SK-N-SH (cell line): ENCODE results near the gene HAUS7. TPM values are rescaled to one million over a fixed set of nuclear protein-coding genes. Genes with fewer than 3 reads are reported as not detected.

Experiments used
- CTCF ChIA-PET: fragments of 300-600, 350-600 bp; formaldehyde crosslinking; extraction: SDS; loops from one replicate; lab custom pipeline; 2021; lab: Yijun Ruan, JAX
- POLR2A ChIA-PET: fragments of 350-600 bp; sonication (Branson Sonifier 250); formaldehyde crosslinking; extraction: SDS; loops from one replicate; lab custom pipeline; 2020; ENCODE audit warnings: antibody characterized with exemption, inconsistent platforms; lab: Yijun Ruan, JAX
- DNase-seq: peaks from one replicate; pipeline ENCODE4 v3.0.0; 2012
- H2AFZ ChIP-seq: fragments of 200-600 bp; sonication (generic); 2 replicates; pipeline ENCODE4 v1.8.1; 2016; ENCODE audit warnings: antibody characterized with exemption, mild to moderate bottlenecking, low read depth
- H3F3A ChIP-seq: fragments of 200-600 bp; sonication (generic); replicated peaks from 2 replicates; pipeline ENCODE3; 2016; ENCODE audit warnings: antibody characterized with exemption, mild to moderate bottlenecking; ENCODE audit not compliant: insufficient read depth
- H3K27ac ChIP-seq, 2 experiments: fragments of 200-500 bp in 1 of 2; fragments of 200-600 bp in 1 of 2; sonication (Bioruptor generic) in 1 of 2; sonication (generic), shearing (Covaris generic) in 1 of 2; 2 replicates each; pipeline versions ENCODE4 v1.5.1 to v1.6.1; 2014 to 2016; ENCODE audit warnings: low read depth in 2 of 2, inconsistent platforms in 1 of 2, low read length in 1 of 2, mild to moderate bottlenecking in 1 of 2, mixed read lengths in 1 of 2
- H3K27me3 ChIP-seq: fragments of 200-600 bp; sonication (generic), shearing (Covaris generic); 2 replicates; pipeline ENCODE4 v1.6.1; 2016; ENCODE audit warnings: mixed run types; ENCODE audit not compliant: insufficient read depth
- H3K36me3 ChIP-seq, 2 experiments: fragments of 200-500 bp in 1 of 2; fragments of 200-600 bp in 1 of 2; sonication (Bioruptor generic) in 1 of 2; sonication (generic) in 1 of 2; replicated peaks in 1 of 2; 2 replicates each; pipeline versions ENCODE3 to v1.5.1; 2014 to 2016; ENCODE audit warnings: low read length in 1 of 2, mild to moderate bottlenecking in 1 of 2; ENCODE audit not compliant: insufficient read depth in 2 of 2, control insufficient read depth in 1 of 2
- H3K4me1 ChIP-seq, 2 experiments: fragments of 200-500 bp in 1 of 2; fragments of 200-600 bp in 1 of 2; sonication (Bioruptor generic) in 1 of 2; sonication (generic), shearing (Covaris generic) in 1 of 2; 2 replicates each; pipeline versions ENCODE4 v1.5.1 to v1.6.1; 2014 to 2016; ENCODE audit warnings: low read depth in 1 of 2, low read length in 1 of 2, mixed run types in 1 of 2; ENCODE audit not compliant: insufficient read depth in 2 of 2, control insufficient read depth in 1 of 2
- H3K4me2 ChIP-seq: fragments of 200-600 bp; sonication (generic), shearing (Covaris generic); 2 replicates; pipeline ENCODE4 v1.6.1; 2017; ENCODE audit warnings: mixed run types
- H3K4me3 ChIP-seq, 2 experiments: fragments of 200-500 bp in 1 of 2; fragments of 200-600 bp in 1 of 2; sonication (Bioruptor generic) in 1 of 2; sonication (generic), shearing (Covaris generic) in 1 of 2; 2 replicates each; pipeline versions ENCODE4 v1.5.1 to v1.8.1; 2014 to 2016; ENCODE audit warnings: low read depth in 2 of 2, inconsistent platforms in 1 of 2, low read length in 1 of 2, mild to moderate bottlenecking in 1 of 2, mixed read lengths in 1 of 2, moderate library complexity in 1 of 2
- H3K79me2 ChIP-seq: fragments of 200-600 bp; sonication (generic); 2 replicates; pipeline ENCODE4 v1.8.1; 2017; ENCODE audit warnings: mild to moderate bottlenecking; ENCODE audit not compliant: insufficient read depth
- H3K9ac ChIP-seq: fragments of 200-600 bp; sonication (generic); 2 replicates; pipeline ENCODE4 v1.6.1; 2017; ENCODE audit warnings: mixed run types
- H3K9me2 ChIP-seq: fragments of 200-600 bp; sonication (generic); 2 replicates; pipeline ENCODE4 v1.6.1; 2017; ENCODE audit warnings: mixed run types
- H3K9me3 ChIP-seq: fragments of 200-600 bp; sonication (generic); 2 replicates; pipeline ENCODE4 v1.6.1; 2017; ENCODE audit warnings: mixed run types, mild to moderate bottlenecking, moderate library complexity
- H4K20me1 ChIP-seq: fragments of 200-600 bp; sonication (generic); 2 replicates; pipeline ENCODE4 v1.6.1; 2017; ENCODE audit warnings: mild to moderate bottlenecking, mixed run types; ENCODE audit not compliant: insufficient read depth
- CHD2 ChIP-seq: fragments of 150-350 bp; IDR thresholded peaks from 2 replicates; pipeline ENCODE4 v1.6.1; 2018; ENCODE audit warnings: low read length; ENCODE audit not compliant: partially characterized antibody
- ELF1 ChIP-seq: IDR thresholded peaks from 2 replicates; pipeline ENCODE4 v1.4.0; 2012
- EP300 ChIP-seq, 2 experiments: IDR thresholded peaks; 2 replicates each; pipeline versions ENCODE4 v1.4.0 to v1.6.1; 2012; ENCODE audit warnings: borderline replicate concordance in 1 of 2, low read depth in 1 of 2, low read length in 1 of 2
- FOSL2 ChIP-seq: IDR thresholded peaks from 2 replicates; pipeline ENCODE4 v1.4.0; 2012; ENCODE audit warnings: low read depth, mild to moderate bottlenecking, moderate library complexity, borderline replicate concordance
- FOXJ3 ChIP-seq: sonication (generic); formaldehyde crosslinking; IDR thresholded peaks from 2 replicates; pipeline ENCODE4 v1.5.1; 2020; ENCODE audit warnings: mild to moderate bottlenecking, missing genetic modification reagents
- JUND ChIP-seq: IDR thresholded peaks from 2 replicates; pipeline ENCODE4 v1.4.0; 2012
- MXI1 ChIP-seq: IDR thresholded peaks from 2 replicates; pipeline ENCODE4 v1.6.1; 2012; ENCODE audit warnings: mild to moderate bottlenecking, low read depth, low read length, improper control_type of control experiment
- NFIC ChIP-seq: IDR thresholded peaks from 2 replicates; pipeline ENCODE4 v1.4.0; 2012; ENCODE audit warnings: borderline replicate concordance
- NRF1 ChIP-seq: IDR thresholded peaks from 2 replicates; pipeline ENCODE4 v1.6.1; 2012; ENCODE audit warnings: low read depth, mild to moderate bottlenecking, low read length
- POLR2AphosphoS5 ChIP-seq: IDR thresholded peaks from 2 replicates; pipeline ENCODE4 v1.6.1; 2012; ENCODE audit warnings: low read depth, low read length
- RAD21 ChIP-seq: IDR thresholded peaks from 2 replicates; pipeline ENCODE4 v1.6.1; 2012; ENCODE audit warnings: mild to moderate bottlenecking, low read length
- RFX5 ChIP-seq: IDR thresholded peaks from 2 replicates; pipeline ENCODE4 v1.6.1; 2012; ENCODE audit warnings: mild to moderate bottlenecking, improper control_type of control experiment, low read length
- RXRA ChIP-seq: IDR thresholded peaks from 2 replicates; pipeline ENCODE4 v1.4.0; 2012; ENCODE audit warnings: low read depth, mild to moderate bottlenecking, borderline replicate concordance
- SIN3A ChIP-seq: IDR thresholded peaks from 2 replicates; pipeline ENCODE4 v1.6.1; 2012; ENCODE audit warnings: low read depth, mild to moderate bottlenecking, low read length, moderate library complexity, borderline replicate concordance
- WGBS: methylation state at CpG from one replicate; pipeline ENCODE4 v1.1.6; 2017; ENCODE audit warnings: low lambda C conversion rate; 5-methylcytosine and 5-hydroxymethylcytosine counted together
- polyA plus RNA-seq, 3 experiments: library from polyadenylated mRNA; depleted of rRNA; stranded (reverse); fragments of >200 nt; gene quantifications; 2 replicates each; pipeline ENCODE4 v1.2.3, GENCODE V29; 2012
- TF ChIP-seq, protein P1 (sequence below): IDR thresholded peaks from 2 replicates; pipeline ENCODE4 v1.4.0; 2012; ENCODE audit warnings: low read depth, borderline replicate concordance
- TF ChIP-seq, protein P2 (sequence below): fragments of 150-350 bp; IDR thresholded peaks from 2 replicates; pipeline ENCODE4 v1.6.1; 2017; ENCODE audit warnings: antibody characterized with exemption, low read length, low read depth, borderline replicate concordance
- TF ChIP-seq, protein P3 (sequence below): fragments of 200-600 bp; sonication (generic); IDR thresholded peaks from 2 replicates; pipeline ENCODE4 v1.6.1; 2017; ENCODE audit warnings: antibody characterized with exemption, mild to moderate bottlenecking, moderate library complexity
- TF ChIP-seq, protein P4 (sequence below): IDR thresholded peaks from 2 replicates; pipeline ENCODE4; 2012
- TF ChIP-seq, protein P5 (sequence below): fragments of 150-350 bp; IDR thresholded peaks from 2 replicates; pipeline ENCODE4 v1.6.1; 2016; ENCODE audit warnings: mild to moderate bottlenecking, low read depth, low read length

HAUS7 gene
- polyA plus RNA-seq, 1 of the 3 experiments (the other 2 are of a cell fraction), result 39.7 TPM

DNA sequence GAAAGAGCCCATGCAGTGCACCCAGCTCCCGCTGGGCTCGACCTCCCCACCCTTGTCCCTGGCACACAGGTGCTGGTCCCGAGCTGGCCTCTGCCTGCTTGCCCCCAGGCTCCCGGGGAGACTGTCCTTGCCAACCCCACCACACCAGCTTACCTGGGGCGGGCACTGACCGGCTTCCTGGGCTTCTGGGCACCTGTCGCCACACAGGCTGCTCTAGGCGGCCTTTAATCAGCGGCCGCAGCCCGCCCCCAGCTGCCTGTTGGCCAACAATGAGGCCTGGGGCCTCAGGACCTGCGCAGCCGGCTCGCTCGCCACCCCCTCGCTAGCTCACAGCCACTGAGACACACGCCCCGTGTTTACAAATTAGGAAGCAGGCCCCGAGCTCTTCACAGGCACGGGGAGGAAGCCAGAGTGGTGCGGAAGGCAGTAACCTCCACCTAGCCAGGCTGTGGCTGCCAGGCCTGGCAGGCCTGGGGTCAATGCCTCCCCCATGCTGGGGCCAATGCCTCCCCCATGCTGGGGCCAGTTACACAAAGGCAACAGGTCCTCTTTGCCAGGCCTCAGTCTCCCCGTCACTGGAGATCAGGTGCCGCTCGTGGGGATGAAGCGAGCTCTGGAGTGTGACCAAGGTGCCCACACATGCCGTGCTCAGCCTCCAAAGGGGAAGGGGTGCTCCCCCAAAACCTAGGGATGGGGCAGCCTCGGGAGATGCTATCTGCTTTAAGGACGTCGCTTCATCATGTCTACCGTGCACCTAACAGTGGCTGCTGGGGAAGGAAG, 24.3 kb downstream of the HAUS7 start, which contains the start of gene TREX2:
TSS of gene TREX2 (minus strand) at position 201 of the 780 bp plus-strand sequence. CDS start 626 bp downstream, outside the sequence.
- H4K20me1 ChIP-seq, result no peaks in the 10 kb centered on the region
- TF ChIP-seq, protein P1, sequence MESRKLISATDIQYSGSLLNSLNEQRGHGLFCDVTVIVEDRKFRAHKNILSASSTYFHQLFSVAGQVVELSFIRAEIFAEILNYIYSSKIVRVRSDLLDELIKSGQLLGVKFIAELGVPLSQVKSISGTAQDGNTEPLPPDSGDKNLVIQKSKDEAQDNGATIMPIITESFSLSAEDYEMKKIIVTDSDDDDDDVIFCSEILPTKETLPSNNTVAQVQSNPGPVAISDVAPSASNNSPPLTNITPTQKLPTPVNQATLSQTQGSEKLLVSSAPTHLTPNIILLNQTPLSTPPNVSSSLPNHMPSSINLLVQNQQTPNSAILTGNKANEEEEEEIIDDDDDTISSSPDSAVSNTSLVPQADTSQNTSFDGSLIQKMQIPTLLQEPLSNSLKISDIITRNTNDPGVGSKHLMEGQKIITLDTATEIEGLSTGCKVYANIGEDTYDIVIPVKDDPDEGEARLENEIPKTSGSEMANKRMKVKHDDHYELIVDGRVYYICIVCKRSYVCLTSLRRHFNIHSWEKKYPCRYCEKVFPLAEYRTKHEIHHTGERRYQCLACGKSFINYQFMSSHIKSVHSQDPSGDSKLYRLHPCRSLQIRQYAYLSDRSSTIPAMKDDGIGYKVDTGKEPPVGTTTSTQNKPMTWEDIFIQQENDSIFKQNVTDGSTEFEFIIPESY, result no peak
- TF ChIP-seq, protein P2, sequence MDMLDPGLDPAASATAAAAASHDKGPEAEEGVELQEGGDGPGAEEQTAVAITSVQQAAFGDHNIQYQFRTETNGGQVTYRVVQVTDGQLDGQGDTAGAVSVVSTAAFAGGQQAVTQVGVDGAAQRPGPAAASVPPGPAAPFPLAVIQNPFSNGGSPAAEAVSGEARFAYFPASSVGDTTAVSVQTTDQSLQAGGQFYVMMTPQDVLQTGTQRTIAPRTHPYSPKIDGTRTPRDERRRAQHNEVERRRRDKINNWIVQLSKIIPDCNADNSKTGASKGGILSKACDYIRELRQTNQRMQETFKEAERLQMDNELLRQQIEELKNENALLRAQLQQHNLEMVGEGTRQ, result no peak
- no peak for TF ChIP-seq JUND
- no peak for TF ChIP-seq RFX5
- TF ChIP-seq FOSL2, result no peak
- TF ChIP-seq POLR2AphosphoS5, result no peak
- no peak for TF ChIP-seq RAD21
- TF ChIP-seq, all 33 proteins: peak for 0
- Histone ChIP-seq H3K4me2 (no peak within 1 kb of the TSS), H3K9me3 (no peaks in the 10 kb centered on the region), H3K4me3 (no peak within 1 kb of the TSS), H3K27me3 (peaks cover 34% of the 10 kb centered on the region), H3K27ac (no peak within 1 kb of the TSS), H2AFZ (no peak within 1 kb of the TSS), H3F3A (no peaks in the 10 kb centered on the region), H3K79me2 (no peaks in the 10 kb centered on the region), H3K9ac (no peak within 1 kb of the TSS), H3K9me2 (no peaks in the 10 kb centered on the region), H3K4me1 (no peaks in the 10 kb centered on the region), H3K36me3 (no peaks in the 10 kb centered on the region)
- 74% methylated on average over 9 of the region's 30 CpGs for WGBS
- ChIA-PET CTCF (interaction anchor here (0.6 to 1.4 kb wide), 5 partner anchors 15 to 62 kb away, joined by 3 to 7 read pairs (median 3); partner anchors contain the start of gene HAUS7), POLR2A (no interaction called here)
- DNase-seq, result no peak

DNA sequence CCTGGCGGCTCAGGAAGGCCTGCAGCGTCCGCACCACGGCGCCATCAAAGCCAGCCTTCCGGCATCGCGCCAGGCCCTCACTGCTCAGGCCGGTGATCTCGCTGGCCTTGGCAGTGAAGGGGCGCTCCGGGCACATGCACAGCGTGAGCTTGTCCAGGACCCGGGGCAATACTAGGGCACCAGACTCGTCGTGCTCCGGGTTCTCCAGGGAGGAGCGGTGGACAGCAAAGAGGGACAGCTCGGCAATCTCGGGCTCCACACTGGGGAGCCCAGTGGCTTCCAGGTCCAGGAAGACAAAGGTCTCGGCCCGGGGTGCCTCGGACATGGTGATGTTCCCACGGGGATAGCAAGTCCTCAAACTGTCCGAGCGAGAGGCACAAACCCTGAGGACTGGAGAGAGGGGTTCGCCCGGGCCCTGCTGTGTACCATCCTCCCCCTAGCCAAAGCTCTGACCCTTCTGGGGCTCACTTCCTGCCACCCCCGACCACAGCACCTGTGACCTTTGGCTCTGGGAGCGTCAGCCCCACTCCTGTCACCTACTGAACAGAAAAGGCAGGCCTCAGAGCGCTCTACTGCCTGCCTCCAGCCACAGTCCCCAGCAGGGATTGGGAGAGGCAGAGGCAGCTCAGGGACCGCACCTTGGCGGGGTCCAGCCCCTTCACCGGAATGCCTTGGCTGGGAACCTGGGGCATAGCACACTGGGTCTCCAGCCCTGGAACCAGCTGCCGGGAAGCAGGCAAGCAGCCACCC, 25.1 kb downstream of the HAUS7 start:
- Histone ChIP-seq H3K4me1 (no peaks in the 10 kb centered on the region), H3K27me3 (peaks cover 34% of the 10 kb centered on the region), H3K79me2 (no peaks in the 10 kb centered on the region), H3F3A (no peaks in the 10 kb centered on the region), H3K27ac (no peak overlapping the region), H3K9ac (no peak overlapping the region), H4K20me1 (no peaks in the 10 kb centered on the region), H3K4me2 (no peak overlapping the region), H3K36me3 (no peaks in the 10 kb centered on the region), H2AFZ (no peak overlapping the region), H3K9me2 (no peaks in the 10 kb centered on the region), H3K9me3 (no peaks in the 10 kb centered on the region), H3K4me3 (no peak overlapping the region)
- POLR2A ChIA-PET, result no interaction called here
- CTCF ChIA-PET, result interaction anchor here (0.6 to 2.4 kb wide), 6 partner anchors 16 to 63 kb away, joined by 3 to 13 read pairs (median 3); partner anchors contain the start of gene HAUS7
- DNase-seq, result no peak
- WGBS, result 57% methylated on average over 12 of the region's 35 CpGs
- TF ChIP-seq, protein P3, sequence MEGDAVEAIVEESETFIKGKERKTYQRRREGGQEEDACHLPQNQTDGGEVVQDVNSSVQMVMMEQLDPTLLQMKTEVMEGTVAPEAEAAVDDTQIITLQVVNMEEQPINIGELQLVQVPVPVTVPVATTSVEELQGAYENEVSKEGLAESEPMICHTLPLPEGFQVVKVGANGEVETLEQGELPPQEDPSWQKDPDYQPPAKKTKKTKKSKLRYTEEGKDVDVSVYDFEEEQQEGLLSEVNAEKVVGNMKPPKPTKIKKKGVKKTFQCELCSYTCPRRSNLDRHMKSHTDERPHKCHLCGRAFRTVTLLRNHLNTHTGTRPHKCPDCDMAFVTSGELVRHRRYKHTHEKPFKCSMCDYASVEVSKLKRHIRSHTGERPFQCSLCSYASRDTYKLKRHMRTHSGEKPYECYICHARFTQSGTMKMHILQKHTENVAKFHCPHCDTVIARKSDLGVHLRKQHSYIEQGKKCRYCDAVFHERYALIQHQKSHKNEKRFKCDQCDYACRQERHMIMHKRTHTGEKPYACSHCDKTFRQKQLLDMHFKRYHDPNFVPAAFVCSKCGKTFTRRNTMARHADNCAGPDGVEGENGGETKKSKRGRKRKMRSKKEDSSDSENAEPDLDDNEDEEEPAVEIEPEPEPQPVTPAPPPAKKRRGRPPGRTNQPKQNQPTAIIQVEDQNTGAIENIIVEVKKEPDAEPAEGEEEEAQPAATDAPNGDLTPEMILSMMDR, result no peak
- TF ChIP-seq SIN3A (no peak), MXI1 (no peak), EP300 (IDR thresholded peaks at IDR 0.05; ENCODE audit: borderline replicate concordance in 1 of 2, low read depth in 1 of 2, low read length in 1 of 2) (no peak), NRF1 (no peak), CHD2 (no peak), FOXJ3 (no peak), ELF1 (no peak), NFIC (no peak), RXRA (no peak)
- TF ChIP-seq, protein P4, sequence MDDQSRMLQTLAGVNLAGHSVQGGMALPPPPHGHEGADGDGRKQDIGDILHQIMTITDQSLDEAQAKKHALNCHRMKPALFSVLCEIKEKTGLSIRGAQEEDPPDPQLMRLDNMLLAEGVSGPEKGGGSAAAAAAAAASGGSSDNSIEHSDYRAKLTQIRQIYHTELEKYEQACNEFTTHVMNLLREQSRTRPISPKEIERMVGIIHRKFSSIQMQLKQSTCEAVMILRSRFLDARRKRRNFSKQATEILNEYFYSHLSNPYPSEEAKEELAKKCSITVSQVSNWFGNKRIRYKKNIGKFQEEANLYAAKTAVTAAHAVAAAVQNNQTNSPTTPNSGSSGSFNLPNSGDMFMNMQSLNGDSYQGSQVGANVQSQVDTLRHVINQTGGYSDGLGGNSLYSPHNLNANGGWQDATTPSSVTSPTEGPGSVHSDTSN, result no peak
- TF ChIP-seq, protein P5, sequence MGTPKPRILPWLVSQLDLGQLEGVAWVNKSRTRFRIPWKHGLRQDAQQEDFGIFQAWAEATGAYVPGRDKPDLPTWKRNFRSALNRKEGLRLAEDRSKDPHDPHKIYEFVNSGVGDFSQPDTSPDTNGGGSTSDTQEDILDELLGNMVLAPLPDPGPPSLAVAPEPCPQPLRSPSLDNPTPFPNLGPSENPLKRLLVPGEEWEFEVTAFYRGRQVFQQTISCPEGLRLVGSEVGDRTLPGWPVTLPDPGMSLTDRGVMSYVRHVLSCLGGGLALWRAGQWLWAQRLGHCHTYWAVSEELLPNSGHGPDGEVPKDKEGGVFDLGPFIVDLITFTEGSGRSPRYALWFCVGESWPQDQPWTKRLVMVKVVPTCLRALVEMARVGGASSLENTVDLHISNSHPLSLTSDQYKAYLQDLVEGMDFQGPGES, result no peak
